DOHH2 (cell line): ENCODE results near the gene SYNE3.

ENCODE experiments used
- H3F3A ChIP-seq: fragments of 200-600 bp; sonication (generic), shearing (Covaris generic); 2 replicates; pipeline ENCODE4 v1.6.0; 2016; ENCODE audit warnings: antibody characterized with exemption, mild to moderate bottlenecking; ENCODE audit not compliant: control insufficient read depth, insufficient read depth
- H3K27ac ChIP-seq: fragments of 200-600 bp; sonication (generic); 2 replicates; pipeline ENCODE4 v1.5.1; 2014; ENCODE audit warnings: low read depth, mild to moderate bottlenecking, low read length, moderate library complexity
- H3K27me3 ChIP-seq: fragments of 200-600 bp; sonication (generic); 2 replicates; pipeline ENCODE4 v1.6.1; 2014; ENCODE audit warnings: mild to moderate bottlenecking, low read length, mixed read lengths; ENCODE audit not compliant: control insufficient read depth
- H3K36me3 ChIP-seq: fragments of 200-600 bp; sonication (generic); 2 replicates; pipeline ENCODE4 v1.6.1; 2014; ENCODE audit warnings: mild to moderate bottlenecking, low read length, moderate library complexity, mixed read lengths; ENCODE audit not compliant: control insufficient read depth
- H3K4me1 ChIP-seq: fragments of 200-600 bp; sonication (generic); 2 replicates; pipeline ENCODE4 v1.6.1; 2014; ENCODE audit warnings: mild to moderate bottlenecking, low read length, mixed read lengths; ENCODE audit not compliant: control insufficient read depth
- H3K4me2 ChIP-seq: fragments of 200-600 bp; sonication (generic); 2 replicates; pipeline ENCODE4 v1.6.0; 2014; ENCODE audit warnings: mild to moderate bottlenecking, low read length, moderate library complexity
- H3K4me3 ChIP-seq: fragments of 200-600 bp; sonication (generic); 2 replicates; pipeline ENCODE4 v1.5.1; 2014; ENCODE audit warnings: mild to moderate bottlenecking, low read length, mixed read lengths
- H3K79me2 ChIP-seq: fragments of 200-600 bp; sonication (generic); 2 replicates; pipeline ENCODE4 v1.6.1; 2014; ENCODE audit warnings: mild to moderate bottlenecking, low read length, mixed read lengths; ENCODE audit not compliant: control insufficient read depth
- H3K9me2 ChIP-seq: fragments of 200-600 bp; sonication (generic); replicated peaks from 2 replicates; pipeline ENCODE4 v1.6.1; 2014; ENCODE audit warnings: mild to moderate bottlenecking, low read length, mixed read lengths; ENCODE audit not compliant: control insufficient read depth
- H3K9me3 ChIP-seq: fragments of 200-600 bp; sonication (generic); 2 replicates; pipeline ENCODE4 v1.6.1; 2014; ENCODE audit warnings: antibody characterized with exemption, low read length, mixed read lengths; ENCODE audit not compliant: control insufficient read depth, insufficient read depth
- H4K20me1 ChIP-seq: fragments of 200-600 bp; sonication (generic); 2 replicates; pipeline ENCODE4 v1.6.0; 2014; ENCODE audit warnings: low read depth, mild to moderate bottlenecking, antibody characterized with exemption, low read length, moderate library complexity; ENCODE audit not compliant: control insufficient read depth, insufficient read depth
- EZH2phosphoT487 ChIP-seq: fragments of 200-600 bp; sonication (generic); IDR thresholded peaks from 2 replicates; pipeline ENCODE4 v1.6.1; 2017; ENCODE audit warnings: borderline replicate concordance, mild to moderate bottlenecking, antibody characterized with exemption, low read length, moderate library complexity, mixed read lengths
- TF ChIP-seq, protein P1 (sequence below): fragments of 200-600 bp; sonication (generic); IDR thresholded peaks from one replicate; pipeline ENCODE4 v1.5.1; 2014; ENCODE audit warnings: antibody characterized with exemption, mild to moderate bottlenecking, low read depth, low read length; ENCODE audit not compliant: poor library complexity, severe bottlenecking

SYNE3 gene

GRCh38 chr14:95476747-95477146 is 39.7 kb downstream of the SYNE3 start:
- no peaks in the 10 kb centered on the region for H4K20me1 ChIP-seq
- no peaks in the 10 kb centered on the region for H3F3A ChIP-seq
- no peak overlapping the region for H3K4me3 ChIP-seq
- peaks cover 11% of the 10 kb centered on the region for H3K4me1 ChIP-seq
- no peaks in the 10 kb centered on the region for H3K79me2 ChIP-seq
- no peak overlapping the region for H3K4me2 ChIP-seq
- H3K27me3 ChIP-seq, result no peaks in the 10 kb centered on the region
- H3K9me2 ChIP-seq, result no peaks in the 10 kb centered on the region
- no peaks in the 10 kb centered on the region for H3K9me3 ChIP-seq
- TF ChIP-seq, protein P1, sequence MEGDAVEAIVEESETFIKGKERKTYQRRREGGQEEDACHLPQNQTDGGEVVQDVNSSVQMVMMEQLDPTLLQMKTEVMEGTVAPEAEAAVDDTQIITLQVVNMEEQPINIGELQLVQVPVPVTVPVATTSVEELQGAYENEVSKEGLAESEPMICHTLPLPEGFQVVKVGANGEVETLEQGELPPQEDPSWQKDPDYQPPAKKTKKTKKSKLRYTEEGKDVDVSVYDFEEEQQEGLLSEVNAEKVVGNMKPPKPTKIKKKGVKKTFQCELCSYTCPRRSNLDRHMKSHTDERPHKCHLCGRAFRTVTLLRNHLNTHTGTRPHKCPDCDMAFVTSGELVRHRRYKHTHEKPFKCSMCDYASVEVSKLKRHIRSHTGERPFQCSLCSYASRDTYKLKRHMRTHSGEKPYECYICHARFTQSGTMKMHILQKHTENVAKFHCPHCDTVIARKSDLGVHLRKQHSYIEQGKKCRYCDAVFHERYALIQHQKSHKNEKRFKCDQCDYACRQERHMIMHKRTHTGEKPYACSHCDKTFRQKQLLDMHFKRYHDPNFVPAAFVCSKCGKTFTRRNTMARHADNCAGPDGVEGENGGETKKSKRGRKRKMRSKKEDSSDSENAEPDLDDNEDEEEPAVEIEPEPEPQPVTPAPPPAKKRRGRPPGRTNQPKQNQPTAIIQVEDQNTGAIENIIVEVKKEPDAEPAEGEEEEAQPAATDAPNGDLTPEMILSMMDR, result no peak
- H3K36me3 ChIP-seq, result no peaks in the 10 kb centered on the region
- H3K27ac ChIP-seq, result no peak overlapping the region

DNA sequence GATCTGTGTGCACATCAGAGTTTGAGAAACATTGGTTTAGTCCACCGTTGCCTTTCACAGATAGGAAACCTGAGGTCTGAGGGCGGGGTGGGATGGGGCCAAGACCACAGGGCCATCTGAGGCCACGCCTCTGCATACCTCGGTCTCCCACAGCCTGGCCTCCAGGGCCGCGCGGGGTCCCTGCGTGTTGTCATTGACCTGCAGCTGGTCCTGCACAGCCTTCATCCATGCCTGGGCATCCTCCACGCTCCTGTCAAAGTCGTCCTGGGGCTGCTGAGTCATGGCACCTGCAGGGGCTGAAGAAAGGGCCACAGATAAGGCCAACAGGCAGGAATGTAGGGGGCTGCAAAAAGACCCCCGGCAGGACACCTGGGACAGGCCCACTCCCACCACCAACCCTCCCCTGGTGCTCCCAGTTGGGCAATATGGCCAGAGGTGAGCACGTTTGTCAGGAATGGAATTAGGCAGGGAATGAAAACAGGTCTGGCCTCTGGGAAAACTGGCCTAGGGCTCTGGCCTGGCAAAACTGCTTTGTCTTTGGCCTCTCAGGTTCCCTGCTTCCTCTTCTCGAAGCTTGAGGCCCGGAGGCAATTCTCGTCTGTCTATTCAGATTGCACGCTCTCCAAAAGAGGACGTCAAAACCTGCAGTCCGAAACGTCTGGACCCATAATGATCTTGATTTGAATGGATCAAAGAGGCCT is 40.8 kb downstream of the SYNE3 start:
- no peaks in the 10 kb centered on the region for H3F3A ChIP-seq
- TF ChIP-seq, protein P1, result no peak
- no peaks in the 10 kb centered on the region for H3K36me3 ChIP-seq
- H3K27me3 ChIP-seq, result no peaks in the 10 kb centered on the region
- H3K9me3 ChIP-seq, result no peaks in the 10 kb centered on the region
- H4K20me1 ChIP-seq, result no peaks in the 10 kb centered on the region
- H3K27ac ChIP-seq, result no peak overlapping the region
- peaks cover 11% of the 10 kb centered on the region for H3K4me1 ChIP-seq
- no peak overlapping the region for H3K4me2 ChIP-seq
- no peaks in the 10 kb centered on the region for H3K79me2 ChIP-seq
- H3K9me2 ChIP-seq, result no peaks in the 10 kb centered on the region
- H3K4me3 ChIP-seq, result no peak overlapping the region

DNA sequence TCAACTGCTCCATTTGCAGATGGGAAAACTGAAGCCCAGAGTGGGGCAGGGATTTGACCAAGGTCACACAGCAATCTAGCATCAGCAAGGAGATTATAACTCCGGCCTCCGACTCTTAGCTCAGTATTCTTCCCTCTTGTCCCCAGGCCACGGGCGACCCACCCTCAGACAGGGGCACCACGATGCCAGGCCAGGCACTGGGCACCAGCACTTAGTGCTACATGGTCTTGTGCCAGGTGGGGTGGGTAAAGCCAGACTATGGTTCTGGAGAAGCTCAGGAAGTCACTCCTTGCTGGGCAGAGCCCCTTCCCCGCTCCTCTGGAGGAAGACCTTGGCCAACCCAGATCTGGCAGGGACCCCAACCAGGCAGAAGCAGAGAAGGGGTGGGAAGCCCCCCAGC is 41.5 kb downstream of the SYNE3 start:
- H3K4me3 ChIP-seq, result no peak overlapping the region
- no peak overlapping the region for H3K4me2 ChIP-seq
- H3K27me3 ChIP-seq, result no peaks in the 10 kb centered on the region
- H4K20me1 ChIP-seq, result no peaks in the 10 kb centered on the region
- no peaks in the 10 kb centered on the region for H3K36me3 ChIP-seq
- TF ChIP-seq, protein P1, result no peak
- no peak for TF ChIP-seq EZH2phosphoT487
- H3K9me2 ChIP-seq, result no peaks in the 10 kb centered on the region
- no peaks in the 10 kb centered on the region for H3K9me3 ChIP-seq
- no peaks in the 10 kb centered on the region for H3F3A ChIP-seq
- H3K79me2 ChIP-seq, result no peaks in the 10 kb centered on the region
- H3K27ac ChIP-seq, result no peak overlapping the region
- peaks cover 4% of the 10 kb centered on the region for H3K4me1 ChIP-seq
